Measurements from ENCODE around the gene APLP1.
"Not testable (repeated sequence)": the region's sequence is repeated elsewhere in the genome, so short reads cannot be mapped to it uniquely, and the experiment has no call there.

APLP1 gene

GRCh38 chr19:35908973-35909683 lies 40.8 kb downstream of the APLP1 start:
- DNase-seq, result no peak

DNA sequence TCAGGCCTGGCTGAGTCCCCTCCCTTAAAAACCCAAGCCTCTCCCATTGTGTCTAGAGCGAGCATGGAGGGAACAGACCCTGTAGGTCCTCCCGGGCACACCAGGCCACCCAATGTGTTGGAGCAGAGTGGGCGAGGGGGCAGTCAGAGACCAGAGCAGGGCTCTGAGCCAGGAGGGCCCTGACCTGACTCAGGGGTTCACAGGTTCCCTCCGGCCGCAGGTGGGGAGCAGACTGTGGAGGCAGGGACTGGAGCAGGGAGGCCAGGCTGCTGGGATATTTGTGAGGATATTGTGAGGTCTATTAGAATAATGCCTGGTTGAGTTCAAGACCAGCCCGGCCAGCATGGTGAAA lies 41.3 kb downstream of the APLP1 start:
- DNase-seq, result no peak

DNA sequence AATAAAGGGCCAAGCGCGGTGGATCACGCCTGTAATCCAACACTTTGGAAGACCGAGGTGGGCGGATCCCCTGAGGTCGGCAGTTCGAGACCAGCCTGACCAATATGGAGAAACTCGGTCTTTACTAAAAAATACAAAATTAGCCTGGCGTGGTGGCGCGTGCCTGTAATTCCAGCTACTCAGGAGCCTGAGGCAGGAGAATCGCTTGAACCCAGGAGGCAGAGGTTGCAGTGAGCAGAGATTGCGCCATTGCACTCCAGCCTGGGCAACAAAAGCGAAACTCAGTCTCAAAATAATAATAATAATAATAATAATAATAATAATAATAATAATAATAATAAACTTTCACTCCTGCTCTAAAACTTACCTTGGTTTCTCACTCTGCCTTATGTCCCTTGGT lies 42.0 kb downstream of the APLP1 start:
- not testable (repeated sequence) for DNase-seq

GRCh38 chr19:35911173-35911572 lies 42.8 kb downstream of the APLP1 start:
- DNase-seq, result no peak

DNA sequence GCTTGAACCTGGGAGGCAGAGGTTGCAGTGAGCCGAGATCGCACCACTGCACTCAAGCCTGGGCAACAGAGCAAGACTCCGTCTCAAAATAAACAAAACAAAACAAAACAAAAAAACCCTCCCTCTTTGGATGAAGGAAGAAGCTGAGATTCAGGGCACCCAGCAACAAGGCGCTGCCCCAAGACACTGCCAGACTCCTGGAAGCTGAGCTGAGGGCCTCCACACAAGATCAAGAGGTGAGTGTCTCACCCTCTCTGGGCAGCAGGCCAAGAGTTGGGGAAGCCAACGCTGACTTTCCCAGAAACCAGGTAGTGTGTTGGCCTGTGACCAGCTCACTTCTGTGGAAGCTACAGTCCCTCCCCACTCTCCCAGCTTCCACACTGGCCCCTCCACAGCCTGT lies 43.4 kb downstream of the APLP1 start:
- no peak for DNase-seq

GRCh38 chr19:35913589-35913988 lies 45.2 kb downstream of the APLP1 start:
- DNase-seq, result no peak

GRCh38 chr19:35915443-35915842 lies 47.1 kb downstream of the APLP1 start:
- no peak for DNase-seq

GRCh38 chr19:35919306-35919705 lies 50.9 kb downstream of the APLP1 start:
- DNase-seq, result no peak

DNA sequence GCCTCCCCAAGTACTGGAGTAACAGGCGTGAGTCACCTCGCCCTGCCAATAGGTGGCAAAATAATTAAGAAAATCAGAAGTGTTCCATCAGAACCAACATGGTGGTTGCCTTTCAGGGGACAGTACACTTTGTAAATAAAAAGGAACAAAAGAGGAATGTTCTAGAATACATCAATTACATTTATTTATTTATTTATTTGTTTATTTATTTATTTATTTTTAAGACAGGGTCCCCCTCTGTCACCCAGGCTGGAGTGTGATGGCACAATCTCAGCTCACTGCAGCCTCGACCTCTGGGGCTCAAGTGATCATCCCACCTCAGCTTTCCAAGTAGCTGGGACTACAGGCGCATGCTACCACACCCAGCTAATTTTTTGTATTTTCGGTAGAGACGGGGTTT lies 52.6 kb downstream of the APLP1 start:
- DNase-seq, result no peak

DNA sequence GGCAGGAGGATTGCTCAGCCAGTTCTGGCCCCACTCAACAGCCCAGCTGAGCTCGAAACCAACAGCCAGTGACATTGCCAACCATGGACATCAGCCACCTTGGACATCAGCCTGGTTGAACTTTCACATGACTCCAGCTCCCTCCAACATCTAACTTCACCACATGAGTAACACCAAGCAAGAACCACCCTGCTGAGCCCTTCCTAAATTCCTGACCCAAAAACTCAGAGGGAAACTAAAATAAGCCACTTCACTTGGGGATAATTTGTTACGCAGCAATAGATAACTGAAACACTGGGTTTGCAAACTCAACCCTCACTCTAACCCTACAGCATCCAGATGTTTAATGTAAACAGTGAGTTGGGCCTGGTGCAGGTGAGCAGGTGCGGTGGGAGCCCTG lies 57.1 kb downstream of the APLP1 start:
- DNase-seq, result no peak

- DNase-seq, result no peak
Observed at GRCh38 chr19:35928507-35928906, 60.1 kb downstream of the APLP1 start.
